GM12872 (cell line): ENCODE measurements around the gene MMP27.

Source experiments
- CTCF ChIP-seq: IDR thresholded peaks from 3 replicates; pipeline ENCODE4 v1.5.1; 2011; ENCODE audit warnings: low read depth, mild to moderate bottlenecking, low read length, moderate library complexity; ENCODE audit not compliant: insufficient read depth

The MMP27 gene, protein sequence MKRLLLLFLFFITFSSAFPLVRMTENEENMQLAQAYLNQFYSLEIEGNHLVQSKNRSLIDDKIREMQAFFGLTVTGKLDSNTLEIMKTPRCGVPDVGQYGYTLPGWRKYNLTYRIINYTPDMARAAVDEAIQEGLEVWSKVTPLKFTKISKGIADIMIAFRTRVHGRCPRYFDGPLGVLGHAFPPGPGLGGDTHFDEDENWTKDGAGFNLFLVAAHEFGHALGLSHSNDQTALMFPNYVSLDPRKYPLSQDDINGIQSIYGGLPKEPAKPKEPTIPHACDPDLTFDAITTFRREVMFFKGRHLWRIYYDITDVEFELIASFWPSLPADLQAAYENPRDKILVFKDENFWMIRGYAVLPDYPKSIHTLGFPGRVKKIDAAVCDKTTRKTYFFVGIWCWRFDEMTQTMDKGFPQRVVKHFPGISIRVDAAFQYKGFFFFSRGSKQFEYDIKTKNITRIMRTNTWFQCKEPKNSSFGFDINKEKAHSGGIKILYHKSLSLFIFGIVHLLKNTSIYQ

DNA sequence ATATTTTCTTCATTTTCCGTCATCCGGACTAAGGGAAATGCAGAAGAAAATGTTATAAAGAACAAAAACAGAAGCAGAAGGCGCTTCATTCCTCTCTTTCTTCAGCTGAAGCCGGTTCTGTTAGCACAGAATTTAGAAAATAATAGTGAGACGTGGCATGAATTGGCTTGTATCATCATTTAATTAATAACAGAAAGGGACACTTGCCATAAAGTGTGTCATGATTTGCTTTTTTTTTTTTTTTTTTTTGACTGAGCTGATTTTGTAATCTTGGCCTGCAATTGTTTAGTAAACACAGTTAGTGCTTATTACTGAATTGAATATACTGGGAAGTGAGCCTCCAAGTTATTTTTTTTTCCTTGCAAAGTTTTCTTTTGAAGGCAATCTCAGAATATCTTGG is at the start of gene MMP27:
MMP27 (minus strand) TSS at position 144 of the 400 bp plus-strand sequence; CDS start at position 89, 55 bp downstream.
- TF ChIP-seq CTCF = no peak

DNA sequence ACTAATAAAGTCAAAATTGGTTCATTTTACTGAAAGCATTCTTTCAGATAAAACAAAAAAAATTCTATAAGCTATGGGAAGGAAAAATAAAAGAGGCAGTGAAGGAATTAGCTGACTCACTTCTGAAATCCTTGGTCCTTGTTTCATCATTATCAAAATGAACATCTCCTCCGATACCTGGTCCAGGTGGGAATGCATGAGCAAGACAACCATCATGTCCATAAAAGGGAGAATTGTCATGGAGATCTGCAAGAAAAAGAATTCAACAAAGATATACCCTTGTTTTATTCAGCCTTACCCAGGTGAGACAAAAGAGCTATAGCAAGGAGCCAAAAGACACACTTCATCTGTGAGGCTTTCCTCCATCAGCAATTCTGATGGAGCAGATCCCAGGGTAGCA is 47.7 kb upstream of the MMP27 start:
- TF ChIP-seq CTCF = no peak

GRCh38 chr11:102751673-102752072 is 46.1 kb upstream of the MMP27 start:
- no peak for TF ChIP-seq CTCF

DNA sequence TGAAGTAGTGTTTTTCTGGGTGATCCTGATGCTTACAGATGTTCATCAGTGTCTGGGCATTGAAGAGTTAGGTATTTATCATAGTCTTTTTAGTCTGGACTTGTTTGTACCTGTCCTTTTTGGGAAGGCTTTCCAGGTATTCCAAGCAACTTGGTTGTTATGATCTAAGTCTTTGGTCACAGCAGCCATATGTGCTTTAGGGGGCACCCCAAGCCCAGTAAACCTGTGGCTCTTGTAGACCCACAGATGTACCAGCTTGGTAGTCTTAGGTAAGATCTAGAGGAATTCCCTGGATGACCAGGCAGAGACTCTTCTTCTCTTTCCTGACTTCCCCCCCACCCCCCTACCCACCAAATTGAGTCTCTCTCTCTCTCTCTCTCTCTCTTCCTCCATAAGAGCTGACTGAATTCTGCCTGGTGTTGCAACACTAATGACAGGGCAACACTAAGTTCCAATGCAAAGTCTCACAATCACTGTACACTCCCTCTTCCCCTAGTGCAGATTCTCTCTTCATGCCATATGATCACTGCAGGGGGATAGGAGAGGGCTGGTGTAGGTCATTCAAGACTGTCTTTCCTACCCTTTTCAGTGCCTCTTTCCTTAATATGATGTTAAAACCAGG is 43.6 kb upstream of the MMP27 start:
- TF ChIP-seq CTCF = no peak

DNA sequence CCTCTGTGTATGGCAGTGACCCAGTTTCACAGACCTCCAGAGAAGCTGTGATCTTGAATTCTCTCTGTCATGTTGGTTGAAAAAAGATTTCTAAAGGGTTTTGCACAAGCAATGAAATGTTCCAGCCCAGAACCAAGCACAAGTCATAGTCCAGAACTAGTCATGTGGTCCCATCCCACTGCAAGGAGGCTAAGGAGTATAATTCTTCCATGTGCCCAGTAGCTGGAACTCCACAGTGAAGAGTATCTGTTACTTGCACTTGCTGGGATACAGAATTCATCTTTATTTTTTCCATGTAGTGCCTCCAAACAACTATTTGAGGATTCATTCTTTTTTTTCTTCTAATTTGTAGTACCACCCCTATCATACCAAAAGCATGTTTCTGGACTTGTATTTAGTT is 29.1 kb upstream of the MMP27 start:
- no peak for TF ChIP-seq CTCF

- peak; percentile 81 for TF ChIP-seq CTCF
Observed at GRCh38 chr11:102733232-102733875, 27.8 kb upstream of the MMP27 start.
